Measurements from ENCODE around the gene GRK2.

GRK2 gene

GRCh38 chr11:67293090-67293489 is 26.8 kb downstream of the GRK2 start:
- no peak for DNase-seq (ENCODE audit: low read depth in 1 of 2, low spot score in 1 of 2)

GRCh38 chr11:67295846-67296245 is 29.6 kb downstream of the GRK2 start:
- no peak for DNase-seq (ENCODE audit: low read depth in 1 of 2, low spot score in 1 of 2)

GRCh38 chr11:67298786-67299185 is 32.5 kb downstream of the GRK2 start:
- DNase-seq (ENCODE audit: low read depth in 1 of 2, low spot score in 1 of 2): no peak

GRCh38 chr11:67299471-67300191 is 33.4 kb downstream of the GRK2 start:
- no peak for DNase-seq (ENCODE audit: low read depth in 1 of 2, low spot score in 1 of 2)

GRCh38 chr11:67300256-67300755 is 34.0 kb downstream of the GRK2 start:
- no peak for DNase-seq (ENCODE audit: low read depth in 1 of 2, low spot score in 1 of 2)

GRCh38 chr11:67300756-67301312 is 34.6 kb downstream of the GRK2 start:
- no peak for DNase-seq (ENCODE audit: low read depth in 1 of 2, low spot score in 1 of 2)

- DNase-seq (ENCODE audit: low read depth in 1 of 2, low spot score in 1 of 2): no peak
Measured at GRCh38 chr11:67301313-67301921, 35.1 kb downstream of the GRK2 start.

- no peak for DNase-seq (ENCODE audit: low read depth in 1 of 2, low spot score in 1 of 2)
Measured at GRCh38 chr11:67301951-67302516, 35.8 kb downstream of the GRK2 start.

GRCh38 chr11:67302571-67303131 is 36.4 kb downstream of the GRK2 start:
- no peak for DNase-seq (ENCODE audit: low read depth in 1 of 2, low spot score in 1 of 2)

GRCh38 chr11:67303132-67303834 is 37.0 kb downstream of the GRK2 start, which contains the start of gene SSH3:
SSH3 (plus strand) TSS chr11:67303530; CDS start chr11:67303626, 96 bp downstream.
- no peak for DNase-seq (ENCODE audit: low read depth in 1 of 2, low spot score in 1 of 2)

GRCh38 chr11:67303835-67304411 is 37.6 kb downstream of the GRK2 start:
- DNase-seq (ENCODE audit: low read depth in 1 of 2, low spot score in 1 of 2): no peak

GRCh38 chr11:67304511-67305113 is 38.3 kb downstream of the GRK2 start:
- DNase-seq (ENCODE audit: low read depth in 1 of 2, low spot score in 1 of 2): no peak

GRCh38 chr11:67306769-67307544 is 40.7 kb downstream of the GRK2 start:
- DNase-seq (ENCODE audit: low read depth in 1 of 2, low spot score in 1 of 2): no peak

- DNase-seq (ENCODE audit: low read depth in 1 of 2, low spot score in 1 of 2): no peak
Measured at GRCh38 chr11:67307545-67308001, 41.3 kb downstream of the GRK2 start.

- DNase-seq (ENCODE audit: low read depth in 1 of 2, low spot score in 1 of 2): no peak
Measured at GRCh38 chr11:67308031-67308866, 42.0 kb downstream of the GRK2 start.

- no peak for DNase-seq (ENCODE audit: low read depth in 1 of 2, low spot score in 1 of 2)
Measured at GRCh38 chr11:67309166-67309565, 42.9 kb downstream of the GRK2 start.

- DNase-seq (ENCODE audit: low read depth in 1 of 2, low spot score in 1 of 2): no peak
Measured at GRCh38 chr11:67309661-67310061, 43.4 kb downstream of the GRK2 start.

GRCh38 chr11:67310246-67311050 is 44.2 kb downstream of the GRK2 start:
- no peak for DNase-seq (ENCODE audit: low read depth in 1 of 2, low spot score in 1 of 2)

Measured in stimulated activated CD4-positive, alpha-beta T cell treated with anti-CD3 and anti-CD28 coated beads, Interleukin-15, amount 100 ng/mL, for 1 hour (primary cell).